Measurements from ENCODE around the gene FUOM.

FUOM gene

GRCh38 chr10:133332936-133333699 lies 24.7 kb downstream of the FUOM start:
- peaks cover 10% of the 10 kb centered on the region for H3K4me1 ChIP-seq (ENCODE audit: insufficient read depth, insufficient read length)
- no peak overlapping the region for H3K4me3 ChIP-seq (ENCODE audit: insufficient read length, low read depth)
- TF ChIP-seq YY1 (IDR thresholded peaks at IDR 0.05; ENCODE audit: insufficient read depth, insufficient read length) (no peak), ZNF274 (IDR thresholded peaks at IDR 0.05; ENCODE audit: low read depth, low read length) (no peak), SUZ12 (IDR thresholded peaks at IDR 0.05; ENCODE audit: extremely low read depth, insufficient read depth, insufficient read length) (no peak)
- peaks cover 14% of the 10 kb centered on the region; the same call in 1 of the 2 replicates for H3K9me3 ChIP-seq (ENCODE audit: insufficient read depth, low read length)
- peaks cover 85% of the 10 kb centered on the region for H3K27me3 ChIP-seq (ENCODE audit: insufficient read depth, insufficient read length)
- no peak overlapping the region for H3K9ac ChIP-seq (ENCODE audit: insufficient read length, low read depth)
- DNase-seq (ENCODE audit: low read depth, low spot score): no peak
- H3K36me3 ChIP-seq (ENCODE audit: insufficient read depth, insufficient read length, low read length): no peaks in the 10 kb centered on the region

- Histone ChIP-seq H3K4me3 (ENCODE audit: insufficient read length, low read depth) (peak overlapping the region; percentile 21), H3K4me1 (ENCODE audit: insufficient read depth, insufficient read length) (peaks cover 20% of the 10 kb centered on the region), H3K9ac (ENCODE audit: insufficient read length, low read depth) (peak overlapping the region; percentile 42), H3K36me3 (ENCODE audit: insufficient read depth, insufficient read length, low read length) (no peaks in the 10 kb centered on the region), H3K27me3 (ENCODE audit: insufficient read depth, insufficient read length) (peaks cover 84% of the 10 kb centered on the region), H3K9me3 (ENCODE audit: insufficient read depth, low read length) (peaks cover 14% of the 10 kb centered on the region; the same call in 1 of the 2 replicates)
- TF ChIP-seq SUZ12 (IDR thresholded peaks at IDR 0.05; ENCODE audit: extremely low read depth, insufficient read depth, insufficient read length): no peak
- no peak for TF ChIP-seq ZNF274 (IDR thresholded peaks at IDR 0.05; ENCODE audit: low read depth, low read length)
- no peak for TF ChIP-seq YY1 (IDR thresholded peaks at IDR 0.05; ENCODE audit: insufficient read depth, insufficient read length)
- DNase-seq (ENCODE audit: low read depth, low spot score): peak; percentile 55
Observed at GRCh38 chr10:133329491-133330202, 28.2 kb downstream of the FUOM start.

- Histone ChIP-seq H3K27me3 (ENCODE audit: insufficient read depth, insufficient read length) (peaks cover 76% of the 10 kb centered on the region), H3K36me3 (ENCODE audit: insufficient read depth, insufficient read length, low read length) (no peaks in the 10 kb centered on the region), H3K9me3 (ENCODE audit: insufficient read depth, low read length) (peaks cover 14% of the 10 kb centered on the region; the same call in 1 of the 2 replicates), H3K9ac (ENCODE audit: insufficient read length, low read depth) (peak overlapping the region; percentile 42), H3K4me1 (ENCODE audit: insufficient read depth, insufficient read length) (peaks cover 24% of the 10 kb centered on the region), H3K4me3 (ENCODE audit: insufficient read length, low read depth) (no peak overlapping the region)
- TF ChIP-seq YY1 (IDR thresholded peaks at IDR 0.05; ENCODE audit: insufficient read depth, insufficient read length) (no peak), ZNF274 (IDR thresholded peaks at IDR 0.05; ENCODE audit: low read depth, low read length) (no peak), SUZ12 (IDR thresholded peaks at IDR 0.05; ENCODE audit: extremely low read depth, insufficient read depth, insufficient read length) (no peak)
- DNase-seq (ENCODE audit: low read depth, low spot score): no peak
Observed at GRCh38 chr10:133328358-133329343, 29.2 kb downstream of the FUOM start.

- no peak overlapping the region for H3K4me3 ChIP-seq (ENCODE audit: insufficient read length, low read depth)
- no peak for DNase-seq (ENCODE audit: low read depth, low spot score)
- no peaks in the 10 kb centered on the region for H3K36me3 ChIP-seq (ENCODE audit: insufficient read depth, insufficient read length, low read length)
- peaks cover 14% of the 10 kb centered on the region; the same call in 1 of the 2 replicates for H3K9me3 ChIP-seq (ENCODE audit: insufficient read depth, low read length)
- peaks cover 69% of the 10 kb centered on the region for H3K27me3 ChIP-seq (ENCODE audit: insufficient read depth, insufficient read length)
- H3K4me1 ChIP-seq (ENCODE audit: insufficient read depth, insufficient read length): peaks cover 24% of the 10 kb centered on the region
- no peak for TF ChIP-seq YY1 (IDR thresholded peaks at IDR 0.05; ENCODE audit: insufficient read depth, insufficient read length)
- TF ChIP-seq SUZ12 (IDR thresholded peaks at IDR 0.05; ENCODE audit: extremely low read depth, insufficient read depth, insufficient read length): no peak
- no peak for TF ChIP-seq ZNF274 (IDR thresholded peaks at IDR 0.05; ENCODE audit: low read depth, low read length)
- H3K9ac ChIP-seq (ENCODE audit: insufficient read length, low read depth): no peak overlapping the region
Observed at GRCh38 chr10:133327651-133328357, 30.0 kb downstream of the FUOM start.

GRCh38 chr10:133326745-133327650 lies 30.8 kb downstream of the FUOM start:
- TF ChIP-seq YY1 (IDR thresholded peaks at IDR 0.05; ENCODE audit: insufficient read depth, insufficient read length) (no peak), ZNF274 (IDR thresholded peaks at IDR 0.05; ENCODE audit: low read depth, low read length) (no peak), SUZ12 (IDR thresholded peaks at IDR 0.05; ENCODE audit: extremely low read depth, insufficient read depth, insufficient read length) (no peak)
- peaks cover 61% of the 10 kb centered on the region for H3K27me3 ChIP-seq (ENCODE audit: insufficient read depth, insufficient read length)

More at GRCh38 chr10:133326745-133327650, 30.8 kb downstream of the FUOM start:
- no peak for DNase-seq (ENCODE audit: low read depth, low spot score)
- H3K36me3 ChIP-seq (ENCODE audit: insufficient read depth, insufficient read length, low read length): no peaks in the 10 kb centered on the region
- peaks cover 6% of the 10 kb centered on the region; the same call in 1 of the 2 replicates for H3K9me3 ChIP-seq (ENCODE audit: insufficient read depth, low read length)
- peaks cover 24% of the 10 kb centered on the region for H3K4me1 ChIP-seq (ENCODE audit: insufficient read depth, insufficient read length)
- H3K4me3 ChIP-seq (ENCODE audit: insufficient read length, low read depth): no peak overlapping the region
- no peak overlapping the region for H3K9ac ChIP-seq (ENCODE audit: insufficient read length, low read depth)
